Mucosa of descending colon (tissue), 3 donors: ENCODE results near the gene HSPA1A. TPM values are rescaled to one million over a fixed set of nuclear protein-coding genes. Genes with fewer than 3 reads are reported as not detected.
"Not testable (repeated sequence)": the region's sequence is repeated elsewhere in the genome, so short reads cannot be mapped to it uniquely, and the experiment has no call there.

Source experiments
- ATAC-seq: fragments of 200-7000 bp; cut with Tn5 transposase; one replicate; pipeline ENCODE4 v1.9.1; 2020; ENCODE audit warnings: mild to moderate bottlenecking, moderate library complexity
- DNase-seq, 3 donors: peaks; one replicate each; pipeline ENCODE4 v3.0.0-alpha.2; 2020
- H3K36me3 ChIP-seq: fragments of 200-600 bp; one replicate; pipeline ENCODE4 v1.8.0; 2021; ENCODE audit warnings: low read depth, mild to moderate bottlenecking
- H3K4me1 ChIP-seq: fragments of 200-600 bp; one replicate; pipeline ENCODE4 v1.8.0; 2021; ENCODE audit warnings: low read depth, mild to moderate bottlenecking
- H3K4me3 ChIP-seq: fragments of 200-600 bp; one replicate; pipeline ENCODE4 v1.8.0; 2021; ENCODE audit warnings: mild to moderate bottlenecking
- H3K9me3 ChIP-seq: fragments of 200-600 bp; one replicate; pipeline ENCODE4 v1.8.0; 2021; ENCODE audit warnings: mild to moderate bottlenecking
- intact Hi-C, 2 donors: fragments of 100-400 bp; cut with DNase I in 1 of 2; cut with micrococcal nuclease in 1 of 2; formaldehyde crosslinking; loops; one replicate each; pipeline versions ENCODE4 v1.11.0 to v1.11.1; 2022; cut with DNase I, micrococcal nuclease
- total RNA-seq, 3 donors: library from RNA; stranded (reverse); fragmentation: NEBNext Ultra II Directional in 2 of 3; extraction: Animal tissue kit (Norgen Biotek cat#: 25700) in 2 of 3; gene quantifications; one replicate each; pipeline versions ENCODE4 v1.2.1 to v1.2.4, GENCODE V29; 2021 to 2023
- TF ChIP-seq, protein P1 (sequence below): fragments of 200-600 bp; IDR thresholded peaks from one replicate; pipeline ENCODE4 v1.8.0; 2022; ENCODE audit warnings: antibody characterized with exemption, mild to moderate bottlenecking
- donor health status: DM: no; HTN: no; CAD: no; lungs with moderate emphysema.
- donor health status: DM: no; HTN: no; CAD: no.
- donor health status: DM: no; HTN: yes; CAD: no.

HSPA1A gene
- total RNA-seq, 3 donors from 2014 or later: 73.6 to 274 (median 107) TPM

DNA sequence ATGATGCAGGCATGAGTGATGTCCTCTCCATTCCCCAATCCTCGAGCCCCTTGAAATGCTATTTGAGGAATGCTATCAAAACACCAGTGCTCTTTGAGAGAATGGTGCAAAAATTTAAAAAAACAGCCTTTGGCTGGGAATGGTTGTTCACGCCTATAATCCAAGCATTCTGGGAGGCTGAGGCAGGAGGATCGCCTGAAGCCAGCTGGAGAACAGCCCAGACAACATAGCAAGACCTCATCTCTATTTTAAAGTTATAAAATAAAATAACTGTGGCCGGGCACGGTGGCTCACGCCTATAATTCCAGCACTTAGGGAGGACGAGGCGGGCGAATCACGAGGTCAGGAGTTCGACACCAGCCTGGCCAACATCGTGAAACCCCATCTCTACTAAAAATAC is 15.6 kb upstream of the HSPA1A start:
- H3K4me3 ChIP-seq: no peak overlapping the region
- TF ChIP-seq, protein P1, sequence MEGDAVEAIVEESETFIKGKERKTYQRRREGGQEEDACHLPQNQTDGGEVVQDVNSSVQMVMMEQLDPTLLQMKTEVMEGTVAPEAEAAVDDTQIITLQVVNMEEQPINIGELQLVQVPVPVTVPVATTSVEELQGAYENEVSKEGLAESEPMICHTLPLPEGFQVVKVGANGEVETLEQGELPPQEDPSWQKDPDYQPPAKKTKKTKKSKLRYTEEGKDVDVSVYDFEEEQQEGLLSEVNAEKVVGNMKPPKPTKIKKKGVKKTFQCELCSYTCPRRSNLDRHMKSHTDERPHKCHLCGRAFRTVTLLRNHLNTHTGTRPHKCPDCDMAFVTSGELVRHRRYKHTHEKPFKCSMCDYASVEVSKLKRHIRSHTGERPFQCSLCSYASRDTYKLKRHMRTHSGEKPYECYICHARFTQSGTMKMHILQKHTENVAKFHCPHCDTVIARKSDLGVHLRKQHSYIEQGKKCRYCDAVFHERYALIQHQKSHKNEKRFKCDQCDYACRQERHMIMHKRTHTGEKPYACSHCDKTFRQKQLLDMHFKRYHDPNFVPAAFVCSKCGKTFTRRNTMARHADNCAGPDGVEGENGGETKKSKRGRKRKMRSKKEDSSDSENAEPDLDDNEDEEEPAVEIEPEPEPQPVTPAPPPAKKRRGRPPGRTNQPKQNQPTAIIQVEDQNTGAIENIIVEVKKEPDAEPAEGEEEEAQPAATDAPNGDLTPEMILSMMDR: no peak
- H3K9me3 ChIP-seq: no peaks in the 10 kb centered on the region
- ATAC-seq (no peak), DNase-seq (no peak)
- intact Hi-C loops: no loop called here
- no peaks in the 10 kb centered on the region for H3K36me3 ChIP-seq
- peaks cover 8% of the 10 kb centered on the region for H3K4me1 ChIP-seq

DNA sequence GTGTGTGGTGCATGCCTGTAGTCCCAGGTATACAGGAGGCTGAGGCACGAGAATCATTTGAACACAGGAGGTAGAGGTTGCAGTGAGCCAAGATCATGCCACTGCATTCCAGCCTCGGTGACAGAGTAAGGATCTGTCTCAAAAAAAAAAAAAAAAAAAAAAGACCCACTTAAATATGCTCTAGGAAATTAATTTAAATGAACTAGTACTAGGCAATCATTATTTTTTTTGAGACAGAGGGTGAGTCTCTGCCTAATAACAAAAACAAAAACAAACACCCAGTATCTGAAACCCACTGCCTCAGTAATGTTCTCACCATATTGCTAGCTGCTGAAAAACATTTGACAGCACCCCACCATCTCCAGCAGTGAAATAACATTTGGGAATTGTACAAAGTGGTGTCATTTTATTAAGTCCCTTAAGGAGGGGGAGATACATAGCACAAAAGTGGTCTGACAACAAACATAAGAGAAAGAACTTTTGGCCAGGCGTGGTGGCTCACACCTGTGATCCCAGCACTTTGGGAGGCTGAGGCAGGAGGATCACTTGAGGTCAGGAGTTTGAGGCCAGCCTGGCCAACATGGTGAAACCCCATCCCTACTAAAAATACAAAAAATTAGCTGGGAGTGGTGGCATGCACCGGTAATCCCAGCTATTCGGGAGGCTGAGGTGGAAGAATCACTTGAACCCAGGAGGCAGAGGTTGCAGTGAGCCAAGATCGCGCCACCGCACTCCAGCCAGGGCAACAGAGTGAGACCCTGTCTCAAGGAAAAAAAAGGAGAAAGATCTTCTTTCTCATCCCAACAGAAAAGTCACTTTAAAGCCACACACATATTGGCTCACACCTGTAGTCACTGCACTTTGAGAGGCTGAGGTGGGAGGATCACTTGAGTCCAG is 14.1 kb upstream of the HSPA1A start:
- intact Hi-C loops, H3K4me3 ChIP-seq, H3K36me3 ChIP-seq, H3K9me3 ChIP-seq, ATAC-seq, DNase-seq, H3K4me1 ChIP-seq: not testable (repeated sequence)

DNA sequence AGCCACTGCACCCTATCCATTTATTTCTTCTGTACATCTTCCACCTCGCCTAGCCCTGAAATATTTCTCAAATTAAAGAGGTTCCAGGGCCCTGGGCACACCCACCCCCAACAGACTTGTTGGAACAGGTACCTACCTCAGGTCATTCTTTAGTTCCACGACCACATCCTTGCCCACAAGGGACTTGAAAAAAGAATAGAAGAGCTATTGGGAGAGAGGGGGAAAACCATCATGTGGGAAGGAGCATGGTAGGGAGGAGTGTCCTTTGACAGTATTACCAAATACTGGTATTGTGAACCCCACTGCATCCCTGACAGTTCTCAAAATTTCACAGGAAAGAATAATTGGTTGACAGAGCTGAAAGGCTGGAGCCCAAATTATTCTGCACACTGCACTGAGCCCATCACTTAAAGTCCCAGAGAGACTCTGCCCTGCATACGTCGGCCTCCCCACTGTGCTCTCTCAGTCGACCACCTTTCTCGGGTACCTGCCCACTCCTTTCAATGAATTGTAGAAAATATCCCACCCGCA is 9.3 kb upstream of the HSPA1A start:
- ATAC-seq: peak; percentile 6
- intact Hi-C loops: no loop called here
- peaks cover 8% of the 10 kb centered on the region for H3K4me1 ChIP-seq
- peak in 1 of 3 donors; percentile 14 for DNase-seq
- no peaks in the 10 kb centered on the region for H3K36me3 ChIP-seq
- TF ChIP-seq, protein P1: no peak
- no peaks in the 10 kb centered on the region for H3K9me3 ChIP-seq
- H3K4me3 ChIP-seq: peak overlapping the region; percentile 23

DNA sequence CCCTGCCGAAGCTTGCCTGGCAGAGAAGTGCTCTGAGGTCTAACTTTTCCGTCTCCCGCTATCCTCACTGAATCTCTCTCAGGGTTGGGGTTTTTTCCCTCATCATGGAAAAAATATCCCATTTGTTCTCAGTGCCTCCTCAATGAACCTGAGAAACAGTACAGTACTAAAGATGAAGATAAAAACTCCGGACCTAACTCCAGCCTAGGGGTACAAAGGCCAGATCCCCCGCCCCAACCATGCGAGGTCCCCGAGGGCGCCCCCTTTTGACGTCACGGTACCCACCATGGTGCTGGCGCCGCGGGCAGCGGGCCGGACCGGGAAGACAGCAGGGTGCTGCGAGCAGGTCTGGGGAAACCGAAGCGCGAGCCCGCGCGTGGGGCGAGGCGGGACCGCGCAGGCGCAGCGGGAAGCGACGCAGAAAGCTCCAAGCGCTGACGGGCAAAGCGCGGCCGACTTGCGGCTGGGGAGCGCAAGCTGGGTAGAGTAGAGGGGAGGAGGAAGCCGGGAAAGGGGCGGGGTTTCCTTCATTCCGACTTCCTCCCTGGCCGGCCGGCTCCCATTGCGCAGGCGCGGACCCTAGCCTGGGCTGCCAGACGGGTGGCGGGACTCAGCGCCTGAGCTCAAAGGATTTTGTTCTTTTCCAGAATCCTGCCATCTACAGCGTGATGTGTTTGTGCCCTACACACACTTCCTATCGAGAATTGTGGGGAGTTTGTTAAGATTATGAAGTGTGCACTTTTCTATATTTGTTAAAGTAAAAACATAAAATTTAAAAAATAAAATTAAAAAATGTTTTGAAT is 8.7 kb upstream of the HSPA1A start, which contains the start of gene LSM2:
Gene LSM2 (minus strand): TSS at position 497 of the 803 bp plus-strand sequence. CDS start 209 bp downstream, at position 288.
- Histone ChIP-seq H3K9me3 (no peaks in the 10 kb centered on the region), H3K36me3 (no peaks in the 10 kb centered on the region), H3K4me1 (peaks cover 8% of the 10 kb centered on the region), H3K4me3 (peak within 1 kb of the TSS; percentile 23)
- ATAC-seq (peak; percentile 100), DNase-seq (peak; percentile 97 to 98 (median 98))
- TF ChIP-seq, protein P1: peak; percentile 19
- intact Hi-C loops: no loop called here

DNA sequence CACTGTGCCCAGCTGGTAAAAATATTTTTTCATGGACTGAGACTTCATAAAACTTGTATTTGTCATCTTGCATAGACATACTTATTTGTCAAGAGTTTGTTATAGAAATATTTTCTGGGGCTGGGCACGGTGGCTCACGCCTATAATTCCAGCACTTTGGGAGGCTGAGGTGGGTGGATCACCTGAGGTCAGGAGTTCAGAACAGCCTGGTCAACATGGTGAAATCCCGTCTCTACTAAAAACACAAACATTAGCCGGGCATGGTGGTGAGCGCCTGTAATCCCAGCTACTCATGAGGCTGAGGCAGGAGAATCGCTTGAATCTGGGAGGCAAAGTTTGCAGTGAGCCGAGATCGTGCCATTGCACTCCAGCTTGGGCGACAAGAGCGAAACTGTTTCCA is 6.7 kb upstream of the HSPA1A start:
- ATAC-seq, H3K36me3 ChIP-seq, intact Hi-C loops, H3K4me3 ChIP-seq, DNase-seq, H3K9me3 ChIP-seq: not testable (repeated sequence)
- H3K4me1 ChIP-seq: peaks cover 13% of the 10 kb centered on the region

DNA sequence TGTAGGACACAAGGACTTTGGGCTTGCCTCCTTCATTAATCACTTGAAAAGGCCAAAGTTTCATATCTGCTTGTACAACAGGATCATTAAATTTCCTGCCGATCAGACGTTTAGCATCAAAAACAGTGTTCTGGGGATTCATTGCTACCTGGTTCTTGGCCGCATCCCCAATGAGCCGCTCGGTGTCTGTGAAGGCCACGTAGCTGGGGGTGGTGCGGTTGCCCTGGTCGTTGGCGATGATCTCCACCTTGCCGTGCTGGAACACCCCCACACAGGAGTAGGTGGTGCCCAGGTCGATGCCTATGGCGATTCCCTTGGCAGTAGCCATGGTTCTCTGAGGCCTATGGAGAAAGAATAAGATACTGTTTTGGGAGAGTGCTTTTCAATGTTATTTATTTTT is 3.7 kb upstream of the HSPA1A start:
- H3K4me1 ChIP-seq: peaks cover 8% of the 10 kb centered on the region
- no peaks in the 10 kb centered on the region for H3K36me3 ChIP-seq
- H3K4me3 ChIP-seq: no peak overlapping the region
- no peak for ATAC-seq
- H3K9me3 ChIP-seq: no peaks in the 10 kb centered on the region
- DNase-seq: no peak
- TF ChIP-seq, protein P1: no peak
- intact Hi-C loops: no loop called here
